ENCODE results near the gene NCAPH2. TPM values are rescaled to one million over a fixed set of nuclear protein-coding genes. Genes with fewer than 3 reads are reported as not detected.

NCAPH2 gene
- polyA plus RNA-seq, 1 donor: 36.3 TPM

DNA sequence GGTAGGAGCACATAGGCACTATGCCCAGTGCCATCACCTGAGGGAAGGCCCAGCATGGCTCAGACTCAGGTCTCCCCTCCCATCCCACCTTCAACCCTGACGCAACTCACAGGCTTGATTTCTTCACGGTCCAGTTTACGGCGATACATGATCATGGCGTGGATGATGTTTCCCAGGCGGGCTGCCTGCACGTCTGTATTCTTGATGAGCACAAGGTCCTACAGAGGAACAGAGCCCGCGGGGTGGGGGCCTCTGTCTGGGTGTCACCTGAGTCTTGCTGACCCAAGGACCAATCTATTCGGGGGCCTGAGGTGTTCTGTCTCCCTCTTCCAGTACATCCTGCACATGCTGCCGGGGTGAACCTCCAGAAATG lies 66.3 kb downstream of the NCAPH2 start:
- DNase-seq: no peak

Other genes starting within 250 kb of the NCAPH2 start
- gene MAPK12, start 246.5 kb upstream of the NCAPH2 start, polyA plus RNA-seq (ENCODE audit: insufficient read length): 29.1 TPM
- 7.4 TPM for gene MAPK11, start 237.8 kb upstream of the NCAPH2 start, polyA plus RNA-seq (ENCODE audit: insufficient read length)
- 109 TPM for gene PLXNB2, start 200.6 kb upstream of the NCAPH2 start, polyA plus RNA-seq (ENCODE audit: insufficient read length)
- gene DENND6B, start 181.2 kb upstream of the NCAPH2 start, polyA plus RNA-seq (ENCODE audit: insufficient read length): 5.5 TPM
- gene PPP6R2, start 164.9 kb upstream of the NCAPH2 start, polyA plus RNA-seq (ENCODE audit: insufficient read length): 34.3 TPM
- gene SBF1, start 33.2 kb upstream of the NCAPH2 start, polyA plus RNA-seq (ENCODE audit: insufficient read length): 53.0 TPM
- 0.26 TPM for gene ADM2, start 26.7 kb upstream of the NCAPH2 start, polyA plus RNA-seq (ENCODE audit: insufficient read length)
- gene MIOX, start 21.4 kb upstream of the NCAPH2 start, polyA plus RNA-seq (ENCODE audit: insufficient read length): not detected
- gene LMF2, start 522 bp upstream of the NCAPH2 start, polyA plus RNA-seq (ENCODE audit: insufficient read length): 42.2 TPM
- 6.1 TPM for gene SCO2, start 17.4 kb downstream of the NCAPH2 start, polyA plus RNA-seq (ENCODE audit: insufficient read length)
- gene TYMP, start 21.8 kb downstream of the NCAPH2 start, polyA plus RNA-seq (ENCODE audit: insufficient read length): 6.7 TPM
- gene KLHDC7B, start 37.7 kb downstream of the NCAPH2 start, polyA plus RNA-seq (ENCODE audit: insufficient read length): not detected
- not detected for gene SYCE3, start 54.7 kb downstream of the NCAPH2 start, polyA plus RNA-seq (ENCODE audit: insufficient read length)
- gene CPT1B, start 70.2 kb downstream of the NCAPH2 start, polyA plus RNA-seq (ENCODE audit: insufficient read length): 52.6 TPM
- gene CHKB, start 74.6 kb downstream of the NCAPH2 start, polyA plus RNA-seq (ENCODE audit: insufficient read length): 52.7 TPM
- gene MAPK8IP2, start 92.6 kb downstream of the NCAPH2 start, polyA plus RNA-seq (ENCODE audit: insufficient read length): 0.70 TPM
- 18.1 TPM for gene ARSA, start 119.9 kb downstream of the NCAPH2 start, polyA plus RNA-seq (ENCODE audit: insufficient read length)
- gene SHANK3, start 164.6 kb downstream of the NCAPH2 start, polyA plus RNA-seq (ENCODE audit: insufficient read length): 22.7 TPM
- gene ACR, start 230.0 kb downstream of the NCAPH2 start, polyA plus RNA-seq (ENCODE audit: insufficient read length): 0.45 TPM